Heart left ventricle (tissue), 16 donors: ENCODE measurements around the gene GBX2. TPM values are rescaled to one million over a fixed set of nuclear protein-coding genes. Genes with fewer than 3 reads are reported as not detected.
A peak's percentile ranks its signal among the peaks of the same experiment; 100 is the strongest.

Experiments
- ATAC-seq, 4 donors: fragments of 200-7000 bp; cut with Tn5 transposase; one replicate each; pipeline ENCODE4 v1.9.1; 2020 to 2022; ENCODE audit warnings: moderate library complexity in 4 of 4, mild to moderate bottlenecking in 3 of 4, moderate number of reproducible peaks in 1 of 4
- DNase-seq, 5 donors: peaks; one replicate each; pipeline ENCODE4 v3.0.0-alpha.2; 2020
- H3K27ac ChIP-seq, 12 donors: fragments of 200-600 bp; sonication (generic) in 4 of 12; one replicate each; pipeline versions ENCODE4 v1.5.0 to v1.8.0; 2016 to 2022; ENCODE audit warnings: mild to moderate bottlenecking in 2 of 12
- H3K27me3 ChIP-seq, 9 donors: fragments of 200-600 bp; sonication (generic) in 2 of 9; one replicate each; pipeline versions ENCODE4 v1.5.1 to v1.8.0; 2016 to 2022; ENCODE audit warnings: mild to moderate bottlenecking in 3 of 9
- H3K36me3 ChIP-seq, 9 donors: fragments of 200-600 bp; sonication (generic) in 2 of 9; one replicate each; pipeline versions ENCODE4 v1.5.0 to v1.8.0; 2018 to 2022; ENCODE audit warnings: mild to moderate bottlenecking in 2 of 9
- H3K4me1 ChIP-seq, 12 donors: fragments of 200-600 bp; sonication (generic) in 4 of 12; one replicate each; pipeline versions ENCODE4 v1.5.0 to v1.8.0; 2016 to 2022; ENCODE audit warnings: mild to moderate bottlenecking in 3 of 12
- H3K4me3 ChIP-seq, 12 donors: fragments of 200-600 bp; sonication (generic) in 4 of 12; one replicate each; pipeline versions ENCODE4 v1.5.0 to v1.8.0; 2017 to 2022; ENCODE audit warnings: mild to moderate bottlenecking in 9 of 12, moderate library complexity in 4 of 12
- H3K9me3 ChIP-seq, 12 donors: fragments of 200-600 bp; sonication (generic) in 4 of 12; one replicate each; pipeline versions ENCODE4 v1.5.0 to v1.8.0; 2016 to 2022; ENCODE audit warnings: mild to moderate bottlenecking in 1 of 12
- CTCF ChIP-seq, 12 donors: fragments of 200-600 bp; sonication (generic) in 4 of 12; IDR thresholded peaks; one replicate each; pipeline versions ENCODE4 v1.5.0 to v1.8.0; 2018 to 2022; ENCODE audit warnings: antibody characterized with exemption in 12 of 12, mild to moderate bottlenecking in 5 of 12
- POLR2A ChIP-seq, 2 donors: fragments of 450-650 bp; IDR thresholded peaks; one replicate each; pipeline ENCODE4 v1.6.1; 2017; ENCODE audit warnings: antibody characterized with exemption in 2 of 2, mild to moderate bottlenecking in 2 of 2, moderate library complexity in 2 of 2
- WGBS, 4 donors: extraction: QIAGEN DNeasy Blood & Tissue Kit in 2 of 4; methylation state at CpG; one replicate each; pipeline versions ENCODE4 v1.1.5 to v1.1.7; 2013 to 2018; 5-methylcytosine and 5-hydroxymethylcytosine counted together
- intact Hi-C, 10 donors: fragments of 100-400 bp; cut with DNase I; formaldehyde crosslinking; loops; one replicate each; pipeline versions ENCODE4 v1.11.1 to v1.14.2; 2022
- polyA plus RNA-seq, 2 donors: library from polyadenylated mRNA; stranded (reverse); fragments of 200-250 nt; gene quantifications; one replicate each; pipeline ENCODE4 v1.2.3, GENCODE V29; 2013
- total RNA-seq, 9 donors: library from RNA; depleted of rRNA in 2 of 9; stranded (reverse); fragments of >200 nt in 2 of 9; fragmentation: NEBNext Ultra II Directional in 3 of 9; extraction: Animal tissue kit (Norgen Biotek cat#: 25700) in 3 of 9; gene quantifications; one replicate each; pipeline versions ENCODE4 v1.1.0 to v1.2.4, GENCODE V29; 2016 to 2023
- donor health status: ischemic (EF 13 %, LVEDD 7.1; RV severe dilation, severe dysfunction).
- donor health status: healthy with polysubstance abuse.
- donor health status: DM: no; HTN: yes; CAD: no.
- donor health status: DM: no; HTN: no; CAD: no.
- donor health status: ischemic (EF 25% LVEDD 6.9; RV normal size, moderate dysfunction).
- donor health status: ischemic (EF 25% LVEDD 5.7; RV mildly dilated, moderate dysfunction).
- donor health status: healthy.
- donor health status: DM: yes; HTN: yes; CAD: no.
- donor health status: ischemic (EF 35%, LVEDD 5.7; RV mildly dilated, moderate dysfunction).
- donor health status: nonischemic (EF 11% LVEDD 7.7; RV severe dilation, severe dysfunction).
- donor health status: DM: yes; HTN: yes; CAD: no.
- donor health status: PGD.
- donor health status: ischemic (EF 29% LVEDD 5.4; RV normal size, mild dysfunction).
- donor health status: nonischemic (EF 23%, LVEDD 6.1; RV moderate dilation, normal function).

Gene GBX2
- total and polyA plus RNA-seq, 11 donors = 0.15 to 0.55 (median 0.17) TPM; not detected in 8

- peaks cover 92 to 100% (median 99%) of the 10 kb centered on the region in 9 donors for H3K27me3 ChIP-seq
- DNase-seq (no peak), ATAC-seq (peak in 1 of 4 donors; percentile 26)
- H3K4me3 ChIP-seq = no peak overlapping the region
- TF ChIP-seq CTCF (IDR thresholded peaks at IDR 0.05) (no peak), POLR2A (IDR thresholded peaks at IDR 0.05) (no peak)
- no peaks in the 10 kb centered on the region for H3K36me3 ChIP-seq
- H3K4me1 ChIP-seq = peaks cover 8 to 68% (median 31%) of the 10 kb centered on the region in 12 donors
- intact Hi-C loops = loop anchor here in 2 of 10 donors (5.0 kb wide), 2 partner anchors 378 to 393 kb away; no protein-coding TSS in a partner anchor
- WGBS, 4 donors = 5 to 7% (median 6%) methylated on average over 28 to 38 of the region's 38 CpGs
- no peak overlapping the region for H3K27ac ChIP-seq
- no peaks in the 10 kb centered on the region for H3K9me3 ChIP-seq
Measured at GRCh38 chr2:236169741-236170589, 1.8 kb upstream of the GBX2 start.

- ATAC-seq (no peak), DNase-seq (no peak)
- peak overlapping the region in 1 of 12 donors; percentile 4 for H3K4me3 ChIP-seq
- 3 to 6% (median 5%) methylated on average over 28 to 36 of the region's 36 CpGs for WGBS, 4 donors
- no peak for TF ChIP-seq POLR2A (IDR thresholded peaks at IDR 0.05)
- TF ChIP-seq CTCF (IDR thresholded peaks at IDR 0.05) = no peak
- no peaks in the 10 kb centered on the region for H3K36me3 ChIP-seq
- peaks cover 92 to 100% (median 99%) of the 10 kb centered on the region in 9 donors for H3K27me3 ChIP-seq
- no peaks in the 10 kb centered on the region for H3K9me3 ChIP-seq
- H3K4me1 ChIP-seq = peaks cover 13 to 75% (median 38%) of the 10 kb centered on the region in 12 donors
- intact Hi-C loops = loop anchor here in 2 of 10 donors (5.0 kb wide), 2 partner anchors 377 to 392 kb away; no protein-coding TSS in a partner anchor
- no peak overlapping the region for H3K27ac ChIP-seq
Measured at GRCh38 chr2:236169151-236169721, 1.1 kb upstream of the GBX2 start.

GRCh38 chr2:236167297-236168109 lies 683 bp downstream of the GBX2 start:
- ATAC-seq (peak in 3 of 4 donors; percentile 42 to 60 (median 48)), DNase-seq (peak in 2 of 5 donors; percentile 23 to 66)
- no peaks in the 10 kb centered on the region for H3K36me3 ChIP-seq
- peak overlapping the region; percentile 16 to 49 (median 40) for H3K4me3 ChIP-seq
- H3K27me3 ChIP-seq = peaks cover 78 to 100% (median 99%) of the 10 kb centered on the region in 9 donors
- 1 to 2% (median 1%) methylated on average over 31 to 112 of the region's 112 CpGs for WGBS, 4 donors
- intact Hi-C loops = loop anchor here in 2 of 10 donors (5.0 kb wide), 2 partner anchors 375 to 390 kb away; no protein-coding TSS in a partner anchor
- peaks cover 18 to 75% (median 44%) of the 10 kb centered on the region in 12 donors for H3K4me1 ChIP-seq
- H3K9me3 ChIP-seq = no peaks in the 10 kb centered on the region
- H3K27ac ChIP-seq = no peak overlapping the region
- no peak for TF ChIP-seq POLR2A (IDR thresholded peaks at IDR 0.05)
- TF ChIP-seq CTCF (IDR thresholded peaks at IDR 0.05) = peak in 7 of 12 donors; percentile 18 to 41 (median 25)
